Ovary (tissue), 3 donors: ENCODE data around the gene PPP2R3B.

Experiments used
- POLR2A ChIP-seq: fragments of 450-650 bp; IDR thresholded peaks from one replicate; pipeline ENCODE4 v1.6.1; 2017; ENCODE audit warnings: antibody characterized with exemption, mild to moderate bottlenecking, moderate library complexity
- TF ChIP-seq, protein P1 (sequence below), 3 donors: fragments of 450-650 bp in 2 of 3; fragments of 200-600 bp in 1 of 3; IDR thresholded peaks; one replicate each; pipeline versions ENCODE4 v1.5.1 to v1.8.0; 2016 to 2022; ENCODE audit warnings: antibody characterized with exemption in 3 of 3, mild to moderate bottlenecking in 1 of 3
- donor health status: DM: no; HTN: no; CAD: no.

DNA sequence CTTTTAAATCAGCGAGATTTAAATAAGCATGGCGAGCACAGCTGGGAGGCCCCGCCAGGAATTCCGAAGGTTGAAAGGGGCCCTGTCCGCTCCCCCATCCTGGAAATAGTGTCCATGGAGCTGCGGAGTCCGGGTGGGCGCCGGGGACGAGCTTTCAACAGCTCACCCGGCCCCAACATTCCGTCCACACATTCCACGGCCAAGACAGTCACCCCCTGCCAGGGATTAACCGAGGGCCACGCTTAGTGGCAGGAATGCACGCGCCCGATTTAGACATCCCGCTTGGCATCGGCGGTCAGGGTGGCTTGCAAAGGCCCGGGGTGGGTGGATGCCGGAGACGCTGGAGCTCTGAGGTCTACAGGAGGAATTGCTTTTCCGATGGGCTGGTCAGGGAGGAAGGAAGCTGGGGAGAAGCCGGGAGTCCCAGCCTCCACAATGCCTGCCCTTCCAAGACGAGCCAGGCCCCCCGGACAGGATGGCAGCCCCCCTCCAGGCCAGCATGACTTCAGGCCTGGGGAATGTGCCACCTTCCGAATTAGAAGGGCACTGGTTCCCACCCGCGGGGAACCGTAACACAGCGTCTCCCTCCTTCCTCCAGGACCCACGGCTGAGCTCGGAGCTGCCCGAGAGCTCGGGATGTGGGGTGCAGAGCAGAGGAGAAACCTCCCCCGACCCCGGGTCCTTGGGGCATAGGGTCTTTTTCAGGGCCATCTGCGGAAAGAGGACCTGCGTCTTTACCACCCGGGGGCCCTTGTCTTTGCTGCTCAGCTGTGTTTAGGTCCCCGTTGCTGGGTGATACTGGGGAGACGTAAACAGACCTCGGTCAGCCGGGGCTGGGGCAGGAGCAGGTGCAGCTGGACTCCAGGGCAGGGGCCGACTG, 26.9 kb upstream of the PPP2R3B start:
- TF ChIP-seq POLR2A = no peak
- TF ChIP-seq, protein P1, sequence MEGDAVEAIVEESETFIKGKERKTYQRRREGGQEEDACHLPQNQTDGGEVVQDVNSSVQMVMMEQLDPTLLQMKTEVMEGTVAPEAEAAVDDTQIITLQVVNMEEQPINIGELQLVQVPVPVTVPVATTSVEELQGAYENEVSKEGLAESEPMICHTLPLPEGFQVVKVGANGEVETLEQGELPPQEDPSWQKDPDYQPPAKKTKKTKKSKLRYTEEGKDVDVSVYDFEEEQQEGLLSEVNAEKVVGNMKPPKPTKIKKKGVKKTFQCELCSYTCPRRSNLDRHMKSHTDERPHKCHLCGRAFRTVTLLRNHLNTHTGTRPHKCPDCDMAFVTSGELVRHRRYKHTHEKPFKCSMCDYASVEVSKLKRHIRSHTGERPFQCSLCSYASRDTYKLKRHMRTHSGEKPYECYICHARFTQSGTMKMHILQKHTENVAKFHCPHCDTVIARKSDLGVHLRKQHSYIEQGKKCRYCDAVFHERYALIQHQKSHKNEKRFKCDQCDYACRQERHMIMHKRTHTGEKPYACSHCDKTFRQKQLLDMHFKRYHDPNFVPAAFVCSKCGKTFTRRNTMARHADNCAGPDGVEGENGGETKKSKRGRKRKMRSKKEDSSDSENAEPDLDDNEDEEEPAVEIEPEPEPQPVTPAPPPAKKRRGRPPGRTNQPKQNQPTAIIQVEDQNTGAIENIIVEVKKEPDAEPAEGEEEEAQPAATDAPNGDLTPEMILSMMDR (IDR thresholded peaks at IDR 0.05) = no peak
